ENCODE data around the gene KRTAP4-11.
A peak's percentile ranks its signal among the peaks of the same experiment; 100 is the strongest.
"Not testable (repeated sequence)": the region's sequence is repeated elsewhere in the genome, so short reads cannot be mapped to it uniquely, and the experiment has no call there.

KRTAP4-11 gene

DNA sequence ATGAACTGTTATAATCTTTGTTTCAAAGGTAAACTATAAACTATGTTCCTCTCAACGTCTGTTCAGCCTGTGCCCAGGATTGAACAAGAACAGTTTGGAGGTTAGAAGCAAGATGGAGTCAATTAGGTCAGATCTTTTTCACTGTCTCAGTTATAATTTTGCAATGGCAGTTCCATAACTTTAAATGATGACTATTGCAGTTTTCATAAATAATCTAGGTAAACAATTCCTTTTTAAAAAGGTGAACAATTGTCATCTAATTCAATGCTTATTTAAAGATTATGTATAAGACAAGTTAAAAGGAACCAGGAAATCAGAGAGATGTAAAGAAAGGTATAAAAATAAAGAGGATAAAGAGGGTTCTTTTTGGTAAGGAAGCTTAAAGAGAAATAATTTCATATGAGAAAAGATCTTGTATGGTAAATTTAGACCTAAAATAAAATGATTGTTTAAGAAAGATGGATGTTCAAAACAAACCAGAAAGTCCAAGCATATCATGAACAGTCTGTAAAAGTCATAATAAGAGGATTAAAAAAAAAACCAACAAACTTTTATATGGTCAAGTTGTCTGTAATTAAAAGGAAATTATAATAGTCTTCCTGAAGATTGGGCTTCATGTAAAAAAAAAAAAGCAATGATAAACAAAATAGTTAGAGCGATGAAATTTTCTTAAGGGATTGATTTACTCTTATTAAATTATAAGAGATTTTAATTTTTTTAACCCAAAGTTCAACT lies 6.9 kb downstream of the KRTAP4-11 start:
- DNase-seq (ENCODE audit: low spot score) (no peak), ATAC-seq (ENCODE audit: low read depth) (no peak)
- Histone ChIP-seq H3K9me3 (ENCODE audit: severe bottlenecking) (no peaks in the 10 kb centered on the region), H3K4me1 (ENCODE audit: insufficient read depth, poor library complexity, severe bottlenecking) (no peaks in the 10 kb centered on the region), H3K27me3 (ENCODE audit: insufficient read depth, poor library complexity, severe bottlenecking) (no peaks in the 10 kb centered on the region), H3K27ac (ENCODE audit: poor library complexity, severe bottlenecking) (no peak overlapping the region), H3K4me3 (ENCODE audit: severe bottlenecking) (no peak overlapping the region), H3K36me3 (ENCODE audit: low read depth) (no peaks in the 10 kb centered on the region)
- TF ChIP-seq, protein P1, sequence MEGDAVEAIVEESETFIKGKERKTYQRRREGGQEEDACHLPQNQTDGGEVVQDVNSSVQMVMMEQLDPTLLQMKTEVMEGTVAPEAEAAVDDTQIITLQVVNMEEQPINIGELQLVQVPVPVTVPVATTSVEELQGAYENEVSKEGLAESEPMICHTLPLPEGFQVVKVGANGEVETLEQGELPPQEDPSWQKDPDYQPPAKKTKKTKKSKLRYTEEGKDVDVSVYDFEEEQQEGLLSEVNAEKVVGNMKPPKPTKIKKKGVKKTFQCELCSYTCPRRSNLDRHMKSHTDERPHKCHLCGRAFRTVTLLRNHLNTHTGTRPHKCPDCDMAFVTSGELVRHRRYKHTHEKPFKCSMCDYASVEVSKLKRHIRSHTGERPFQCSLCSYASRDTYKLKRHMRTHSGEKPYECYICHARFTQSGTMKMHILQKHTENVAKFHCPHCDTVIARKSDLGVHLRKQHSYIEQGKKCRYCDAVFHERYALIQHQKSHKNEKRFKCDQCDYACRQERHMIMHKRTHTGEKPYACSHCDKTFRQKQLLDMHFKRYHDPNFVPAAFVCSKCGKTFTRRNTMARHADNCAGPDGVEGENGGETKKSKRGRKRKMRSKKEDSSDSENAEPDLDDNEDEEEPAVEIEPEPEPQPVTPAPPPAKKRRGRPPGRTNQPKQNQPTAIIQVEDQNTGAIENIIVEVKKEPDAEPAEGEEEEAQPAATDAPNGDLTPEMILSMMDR (IDR thresholded peaks at IDR 0.05; ENCODE audit: poor library complexity, severe bottlenecking): no peak

DNA sequence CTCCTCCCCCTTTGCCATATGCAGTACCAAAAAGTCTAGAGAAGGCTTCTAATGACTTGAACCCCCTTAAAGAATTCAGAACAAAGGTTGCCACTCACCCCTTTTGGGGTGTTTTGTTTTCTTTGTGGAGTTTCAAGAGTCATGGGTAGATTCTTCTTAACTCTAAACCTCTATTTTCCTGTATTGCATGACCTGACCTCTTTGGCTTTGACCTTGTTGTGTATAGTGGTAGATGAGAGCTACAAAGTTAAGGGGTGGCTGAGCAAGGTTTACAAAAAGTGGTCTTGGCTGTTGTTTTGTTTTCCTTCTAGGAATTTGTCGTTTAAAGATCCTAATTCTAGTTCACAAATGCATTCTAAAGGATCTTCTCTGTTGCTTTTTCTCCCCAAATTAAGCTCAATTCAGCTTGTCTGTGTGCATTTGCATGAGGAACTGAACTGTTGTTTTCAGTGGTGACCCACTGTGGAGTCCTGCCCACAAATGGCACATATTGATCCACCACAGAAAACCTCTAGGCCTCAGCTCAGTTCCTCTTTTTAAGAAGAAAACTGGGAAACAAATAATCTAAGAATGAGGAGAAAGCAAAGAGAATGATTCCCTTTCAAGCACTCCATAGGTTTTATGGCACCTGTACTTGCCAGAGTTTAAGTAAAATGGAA lies 9.3 kb downstream of the KRTAP4-11 start:
- not testable (repeated sequence) for H3K9me3 ChIP-seq (ENCODE audit: severe bottlenecking); ATAC-seq (ENCODE audit: low read depth); H3K27ac ChIP-seq (ENCODE audit: poor library complexity, severe bottlenecking)

DNA sequence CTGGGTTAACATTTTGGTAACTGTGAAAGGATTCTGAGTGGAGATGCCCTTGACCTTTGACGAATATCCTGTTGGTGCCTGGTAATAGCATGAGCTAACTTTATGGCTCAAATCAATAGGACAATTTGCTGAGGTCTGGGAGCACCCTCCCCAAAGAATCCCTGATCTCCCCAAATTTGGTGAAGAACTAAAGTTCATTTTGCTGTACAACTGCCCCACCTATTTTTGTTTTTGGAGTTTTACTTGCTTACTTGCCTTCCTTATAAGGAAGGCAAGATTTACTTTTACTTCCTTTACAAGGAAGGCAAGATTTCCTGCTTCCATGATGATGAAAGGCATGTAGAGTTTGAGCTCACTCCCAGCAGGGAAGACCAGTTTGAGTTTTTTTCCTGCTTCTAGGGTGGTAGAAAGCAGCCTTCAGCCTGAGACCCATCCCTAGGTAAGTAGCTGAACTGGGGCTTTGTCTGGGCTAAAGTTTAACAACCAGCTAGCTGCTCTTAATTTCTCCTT lies 10.2 kb downstream of the KRTAP4-11 start:
- Histone ChIP-seq H3K9me3 (ENCODE audit: severe bottlenecking) (no peaks in the 10 kb centered on the region), H3K27ac (ENCODE audit: poor library complexity, severe bottlenecking) (no peak overlapping the region), H3K36me3 (ENCODE audit: low read depth) (no peaks in the 10 kb centered on the region), H3K4me3 (ENCODE audit: severe bottlenecking) (no peak overlapping the region), H3K4me1 (ENCODE audit: insufficient read depth, poor library complexity, severe bottlenecking) (peaks cover 6% of the 10 kb centered on the region), H3K27me3 (ENCODE audit: insufficient read depth, poor library complexity, severe bottlenecking) (no peaks in the 10 kb centered on the region)
- TF ChIP-seq, protein P1 (IDR thresholded peaks at IDR 0.05; ENCODE audit: poor library complexity, severe bottlenecking): no peak
- ATAC-seq (ENCODE audit: low read depth) (no peak), DNase-seq (ENCODE audit: low spot score) (no peak)

More for the DNA sequence above, 9.3 kb downstream of the KRTAP4-11 start:
- H3K36me3 ChIP-seq (ENCODE audit: low read depth); H3K27me3 ChIP-seq (ENCODE audit: insufficient read depth, poor library complexity, severe bottlenecking); H3K4me1 ChIP-seq (ENCODE audit: insufficient read depth, poor library complexity, severe bottlenecking); H3K4me3 ChIP-seq (ENCODE audit: severe bottlenecking); DNase-seq (ENCODE audit: low spot score): not testable (repeated sequence)

DNA sequence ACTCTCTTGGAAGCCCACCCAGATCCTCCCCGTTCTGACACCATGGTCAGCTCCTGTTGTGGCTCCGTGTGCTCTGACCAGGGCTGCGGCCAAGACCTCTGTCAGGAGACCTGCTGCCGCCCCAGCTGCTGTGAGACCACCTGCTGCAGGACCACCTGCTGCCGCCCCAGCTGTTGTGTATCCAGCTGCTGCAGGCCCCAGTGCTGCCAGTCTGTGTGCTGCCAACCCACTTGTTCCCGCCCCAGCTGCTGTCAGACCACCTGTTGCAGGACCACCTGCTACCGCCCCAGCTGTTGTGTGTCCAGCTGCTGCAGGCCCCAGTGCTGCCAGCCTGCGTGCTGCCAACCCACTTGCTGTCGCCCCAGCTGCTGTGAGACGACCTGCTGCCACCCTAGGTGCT lies 12.8 kb downstream of the KRTAP4-11 start, which contains the start of gene KRTAP4-9:
KRTAP4-9 (plus strand) TSS at position 43 of the 400 bp plus-strand sequence; CDS start at position 43, 0 bp downstream.
- not testable (repeated sequence) for H3K36me3 ChIP-seq (ENCODE audit: low read depth); H3K4me3 ChIP-seq (ENCODE audit: severe bottlenecking); ATAC-seq (ENCODE audit: low read depth); H3K9me3 ChIP-seq (ENCODE audit: severe bottlenecking); H3K27me3 ChIP-seq (ENCODE audit: insufficient read depth, poor library complexity, severe bottlenecking); DNase-seq (ENCODE audit: low spot score)
- H3K4me1 ChIP-seq (ENCODE audit: insufficient read depth, poor library complexity, severe bottlenecking): peaks cover 13% of the 10 kb centered on the region
- peak within 1 kb of the TSS; percentile 70 for H3K27ac ChIP-seq (ENCODE audit: poor library complexity, severe bottlenecking)

- H3K9me3 ChIP-seq (ENCODE audit: severe bottlenecking); H3K36me3 ChIP-seq (ENCODE audit: low read depth); H3K4me3 ChIP-seq (ENCODE audit: severe bottlenecking); H3K27me3 ChIP-seq (ENCODE audit: insufficient read depth, poor library complexity, severe bottlenecking); DNase-seq (ENCODE audit: low spot score): not testable (repeated sequence)
- Histone ChIP-seq H3K4me1 (ENCODE audit: insufficient read depth, poor library complexity, severe bottlenecking) (peaks cover 21% of the 10 kb centered on the region), H3K27ac (ENCODE audit: poor library complexity, severe bottlenecking) (peak overlapping the region; percentile 70)
- ATAC-seq (ENCODE audit: low read depth): peak; percentile 91
Observed at GRCh38 chr17:41104386-41105038, 13.7 kb downstream of the KRTAP4-11 start.

- Histone ChIP-seq H3K4me1 (ENCODE audit: insufficient read depth, poor library complexity, severe bottlenecking) (peaks cover 26% of the 10 kb centered on the region), H3K4me3 (ENCODE audit: severe bottlenecking) (no peak overlapping the region), H3K27ac (ENCODE audit: poor library complexity, severe bottlenecking) (peak overlapping the region; percentile 70), H3K9me3 (ENCODE audit: severe bottlenecking) (peaks cover 3% of the 10 kb centered on the region), H3K27me3 (ENCODE audit: insufficient read depth, poor library complexity, severe bottlenecking) (no peaks in the 10 kb centered on the region), H3K36me3 (ENCODE audit: low read depth) (no peaks in the 10 kb centered on the region)
- ATAC-seq (ENCODE audit: low read depth) (no peak), DNase-seq (ENCODE audit: low spot score) (no peak)
- TF ChIP-seq, protein P1 (IDR thresholded peaks at IDR 0.05; ENCODE audit: poor library complexity, severe bottlenecking): no peak
Observed at GRCh38 chr17:41103896-41104295, 14.3 kb downstream of the KRTAP4-11 start.
